GM12864 (cell line): Measurements from ENCODE around the gene FXYD4.

Source experiments
- DNase-seq: peaks from one replicate; pipeline ENCODE4 v3.0.0-alpha.2; 2011; ENCODE audit warnings: low read depth
- H3K4me3 ChIP-seq: 2 replicates; pipeline ENCODE4 v1.5.1; 2011; ENCODE audit warnings: mild to moderate bottlenecking, low read depth, low read length, control low read depth
- CTCF ChIP-seq: IDR thresholded peaks from 2 replicates; pipeline ENCODE4 v1.5.1; 2011; ENCODE audit warnings: low read depth, mild to moderate bottlenecking, moderate library complexity, low read length, control low read depth, inconsistent platforms; ENCODE audit errors: missing control alignments

Gene FXYD4

GRCh38 chr10:43385412-43386004 is 14.1 kb downstream of the FXYD4 start:
- DNase-seq, result no peak
- no peak overlapping the region for H3K4me3 ChIP-seq
- TF ChIP-seq CTCF, result no peak

GRCh38 chr10:43386549-43386948 is 15.1 kb downstream of the FXYD4 start:
- no peak overlapping the region for H3K4me3 ChIP-seq
- no peak for TF ChIP-seq CTCF
- DNase-seq, result no peak

GRCh38 chr10:43386981-43387677 is 15.7 kb downstream of the FXYD4 start:
- DNase-seq, result no peak
- H3K4me3 ChIP-seq, result no peak overlapping the region
- no peak for TF ChIP-seq CTCF

GRCh38 chr10:43387678-43388032 is 16.2 kb downstream of the FXYD4 start:
- no peak for DNase-seq
- H3K4me3 ChIP-seq, result no peak overlapping the region
- TF ChIP-seq CTCF, result no peak

GRCh38 chr10:43389867-43390266 is 18.4 kb downstream of the FXYD4 start:
- H3K4me3 ChIP-seq, result no peak overlapping the region
- DNase-seq, result no peak
- no peak for TF ChIP-seq CTCF

- no peak for TF ChIP-seq CTCF
- no peak for DNase-seq
- H3K4me3 ChIP-seq, result no peak overlapping the region
These were observed 18.9 kb downstream of the FXYD4 start for GRCh38 chr10:43390333-43390732.

- TF ChIP-seq CTCF, result peak; percentile 61
- no peak overlapping the region for H3K4me3 ChIP-seq
- no peak for DNase-seq
These were observed 19.3 kb downstream of the FXYD4 start for GRCh38 chr10:43390759-43391158.
